HEK293T (cell line): ENCODE measurements around the gene MOCS2.

Experiments used
- ARNT ChIP-seq: fragments of 450-650 bp; IDR thresholded peaks from 2 replicates; pipeline ENCODE4 v1.6.1; 2017; ENCODE audit warnings: mild to moderate bottlenecking
- BHLHE40 ChIP-seq: fragments of 450-650 bp; IDR thresholded peaks from 2 replicates; pipeline ENCODE4 v1.6.1; 2016; ENCODE audit warnings: mild to moderate bottlenecking, moderate library complexity, borderline replicate concordance
- ELF4 ChIP-seq: fragments of 450-650 bp; IDR thresholded peaks from 2 replicates; pipeline ENCODE4 v1.6.1; 2017; ENCODE audit warnings: antibody characterized with exemption
- FOXA1 ChIP-seq: fragments of 450-650 bp; IDR thresholded peaks from 2 replicates; pipeline ENCODE4 v1.6.1; 2016; ENCODE audit warnings: mild to moderate bottlenecking
- LEF1 ChIP-seq: fragments of 450-650 bp; IDR thresholded peaks from 2 replicates; pipeline ENCODE4 v1.6.1; 2017; ENCODE audit warnings: mild to moderate bottlenecking, borderline replicate concordance
- PKNOX1 ChIP-seq: fragments of 450-650 bp; IDR thresholded peaks from 2 replicates; pipeline ENCODE4 v1.6.1; 2016
- SP1 ChIP-seq: fragments of 450-650 bp; IDR thresholded peaks from 2 replicates; pipeline ENCODE4 v1.6.1; 2017
- TARDBP ChIP-seq: fragments of 450-650 bp; IDR thresholded peaks from 2 replicates; pipeline ENCODE4 v1.6.1; 2016
- ZNF384 ChIP-seq: fragments of 450-650 bp; IDR thresholded peaks from 2 replicates; pipeline ENCODE4 v1.6.1; 2016

DNA sequence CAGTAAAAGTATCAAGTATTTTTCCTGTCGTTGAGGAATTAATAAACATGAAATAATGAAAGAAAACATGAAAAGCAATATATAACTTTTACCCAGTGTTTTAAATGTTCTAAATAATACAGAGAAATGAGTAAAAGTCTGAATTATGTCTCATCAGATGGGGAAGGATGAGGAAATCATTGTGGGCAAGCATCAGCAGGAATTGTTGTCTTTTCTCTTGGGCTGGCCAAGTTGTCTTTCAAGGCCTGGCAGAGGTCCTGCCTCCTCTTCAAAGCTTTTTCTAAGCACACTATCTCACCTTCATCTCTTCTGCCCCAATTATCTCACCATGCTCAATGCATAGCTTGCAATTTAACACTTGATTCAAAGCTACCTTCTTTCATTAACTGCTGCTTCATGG lies 41.9 kb downstream of the MOCS2 start:
- TF ChIP-seq LEF1 (no peak), BHLHE40 (no peak), SP1 (no peak), FOXA1 (no peak), ELF4 (no peak), PKNOX1 (no peak), TARDBP (no peak), ARNT (no peak), ZNF384 (no peak)
